GM21619 (cell line): ENCODE results near the gene LRRC23.
"Not testable (repeated sequence)": the region's sequence is repeated elsewhere in the genome, so short reads cannot be mapped to it uniquely, and the experiment has no call there.

ENCODE experiments used
- ATAC-seq: cut with Tn5 transposase; IDR thresholded peaks from one replicate; pipeline ENCODE4 v1.9.1; 2021; ENCODE audit not compliant: unreplicated experiment

Gene LRRC23

GRCh38 chr12:6904280-6905276, at the start of gene LRRC23:
Gene LRRC23 (plus strand): TSS chr12:6904822. CDS start chr12:6905634, 812 bp downstream.
- ATAC-seq = peak; percentile 92

- ATAC-seq = no peak
Observed at GRCh38 chr12:6855322-6855721, 49.3 kb upstream of the LRRC23 start.

GRCh38 chr12:6858799-6859198, 45.8 kb upstream of the LRRC23 start:
- no peak for ATAC-seq

GRCh38 chr12:6860116-6860515, 44.5 kb upstream of the LRRC23 start:
- no peak for ATAC-seq

- ATAC-seq = no peak
Observed at GRCh38 chr12:6860942-6861341, 43.7 kb upstream of the LRRC23 start.

GRCh38 chr12:6861391-6861790, 43.2 kb upstream of the LRRC23 start:
- no peak for ATAC-seq

GRCh38 chr12:6863033-6863432, 41.6 kb upstream of the LRRC23 start:
- ATAC-seq = no peak

- no peak for ATAC-seq
Observed at GRCh38 chr12:6863586-6864321, 40.9 kb upstream of the LRRC23 start.

GRCh38 chr12:6865307-6865706, 39.3 kb upstream of the LRRC23 start:
- not testable (repeated sequence) for ATAC-seq

- no peak for ATAC-seq
Observed at GRCh38 chr12:6866163-6866919, 38.3 kb upstream of the LRRC23 start.

GRCh38 chr12:6866920-6867412, 37.7 kb upstream of the LRRC23 start:
- ATAC-seq = peak; percentile 7

- peak; percentile 46 for ATAC-seq
Observed at GRCh38 chr12:6867413-6868210, 37.0 kb upstream of the LRRC23 start, which contains the start of gene TPI1. Gene TPI1 (plus strand): TSS chr12:6867531. CDS start chr12:6867567, 36 bp downstream.

GRCh38 chr12:6868211-6869048, 36.2 kb upstream of the LRRC23 start:
- no peak for ATAC-seq

GRCh38 chr12:6869049-6870021, 35.3 kb upstream of the LRRC23 start:
- no peak for ATAC-seq

GRCh38 chr12:6870304-6870703, 34.3 kb upstream of the LRRC23 start:
- not testable (repeated sequence) for ATAC-seq

GRCh38 chr12:6871052-6871957, 33.3 kb upstream of the LRRC23 start:
- no peak for ATAC-seq
